Limb (tissue), 2 donors: ENCODE measurements around the gene STRAP.
"Not testable (repeated sequence)": the region's sequence is repeated elsewhere in the genome, so short reads cannot be mapped to it uniquely, and the experiment has no call there.

Source experiments
- DNase-seq, 2 donors: peaks; one replicate each; pipeline ENCODE4 v3.0.0-alpha.2; 2016; ENCODE audit errors: extremely low spot score in 2 of 2

Gene STRAP

GRCh38 chr12:15924956-15925355 lies 42.8 kb downstream of the STRAP start:
- no peak for DNase-seq

GRCh38 chr12:15928346-15928745 lies 46.2 kb downstream of the STRAP start:
- no peak for DNase-seq

- DNase-seq: no peak
Observed at GRCh38 chr12:15928870-15929571, 46.8 kb downstream of the STRAP start.

- no peak for DNase-seq
Observed at GRCh38 chr12:15931590-15932053, 49.4 kb downstream of the STRAP start.

- no peak for DNase-seq
Observed at GRCh38 chr12:15932327-15932726, 50.1 kb downstream of the STRAP start.

- DNase-seq: no peak
Observed at GRCh38 chr12:15932971-15933370, 50.8 kb downstream of the STRAP start.

GRCh38 chr12:15933751-15934150 lies 51.6 kb downstream of the STRAP start:
- DNase-seq: no peak

- no peak for DNase-seq
Observed at GRCh38 chr12:15936751-15937150, 54.6 kb downstream of the STRAP start.

- no peak for DNase-seq
Observed at GRCh38 chr12:15937902-15938301, 55.7 kb downstream of the STRAP start.

GRCh38 chr12:15939111-15939510 lies 56.9 kb downstream of the STRAP start:
- no peak for DNase-seq

GRCh38 chr12:15942475-15942874 lies 60.3 kb downstream of the STRAP start:
- no peak for DNase-seq

GRCh38 chr12:15943519-15943918 lies 61.3 kb downstream of the STRAP start:
- not testable (repeated sequence) for DNase-seq

GRCh38 chr12:15948461-15948860 lies 66.3 kb downstream of the STRAP start:
- DNase-seq: not testable (repeated sequence)
